ENCODE measurements around the gene HEXIM1.
"Not testable (repeated sequence)": the region's sequence is repeated elsewhere in the genome, so short reads cannot be mapped to it uniquely, and the experiment has no call there.

The HEXIM1 gene

GRCh38 chr17:45114117-45114932 is 34.0 kb upstream of the HEXIM1 start:
- no peak for DNase-seq

GRCh38 chr17:45115015-45115625 is 33.2 kb upstream of the HEXIM1 start:
- no peak for DNase-seq

GRCh38 chr17:45115871-45116270 is 32.4 kb upstream of the HEXIM1 start:
- no peak for DNase-seq

DNA sequence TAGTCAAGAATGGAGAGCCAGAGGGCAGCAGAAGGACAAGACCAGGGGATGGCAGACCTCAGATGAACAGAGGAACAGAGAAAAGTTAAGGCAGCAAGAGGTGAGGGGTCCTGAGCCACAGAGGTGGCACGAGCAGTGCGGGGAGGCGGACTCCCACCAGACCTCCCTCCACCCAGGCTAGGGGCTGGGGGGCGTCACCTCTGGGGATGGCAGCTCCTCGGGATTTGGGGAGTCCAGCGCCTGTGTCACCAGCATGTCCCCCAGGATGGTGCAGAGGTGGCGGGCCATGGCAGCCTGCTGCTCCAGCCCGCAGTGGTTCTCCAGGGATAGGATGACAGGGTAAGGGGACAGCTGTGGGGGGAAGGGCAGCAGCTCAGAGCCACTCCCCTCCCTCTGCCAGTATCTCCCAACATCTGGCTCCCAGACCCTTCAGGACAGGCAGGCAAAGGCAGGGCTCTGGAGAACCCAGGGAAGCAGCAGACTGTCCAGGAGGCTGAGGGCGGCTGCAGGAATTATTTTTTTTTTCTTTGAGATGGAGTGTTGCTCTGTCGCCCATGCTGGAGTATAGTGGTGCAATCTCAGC is 31.8 kb upstream of the HEXIM1 start:
- DNase-seq = no peak

DNA sequence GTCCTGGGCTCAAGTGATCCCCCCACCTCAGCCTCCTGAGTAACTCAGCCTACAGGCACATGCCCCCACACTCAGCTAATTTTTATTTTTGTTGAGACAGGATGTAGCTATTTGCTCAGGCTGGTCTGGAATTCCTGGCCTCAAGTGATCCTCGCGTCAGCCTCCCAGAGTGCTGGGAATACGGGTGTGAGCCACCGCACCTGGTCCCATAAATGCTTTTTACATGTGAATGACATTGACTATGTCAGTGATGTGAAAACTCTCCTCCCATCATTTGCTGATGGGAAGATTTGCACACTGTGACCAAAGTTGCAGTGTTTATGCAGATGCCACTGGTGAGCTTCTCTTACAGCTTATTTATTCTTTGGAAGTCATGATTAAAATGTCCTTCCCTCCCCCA is 30.9 kb upstream of the HEXIM1 start:
- DNase-seq = no peak

DNA sequence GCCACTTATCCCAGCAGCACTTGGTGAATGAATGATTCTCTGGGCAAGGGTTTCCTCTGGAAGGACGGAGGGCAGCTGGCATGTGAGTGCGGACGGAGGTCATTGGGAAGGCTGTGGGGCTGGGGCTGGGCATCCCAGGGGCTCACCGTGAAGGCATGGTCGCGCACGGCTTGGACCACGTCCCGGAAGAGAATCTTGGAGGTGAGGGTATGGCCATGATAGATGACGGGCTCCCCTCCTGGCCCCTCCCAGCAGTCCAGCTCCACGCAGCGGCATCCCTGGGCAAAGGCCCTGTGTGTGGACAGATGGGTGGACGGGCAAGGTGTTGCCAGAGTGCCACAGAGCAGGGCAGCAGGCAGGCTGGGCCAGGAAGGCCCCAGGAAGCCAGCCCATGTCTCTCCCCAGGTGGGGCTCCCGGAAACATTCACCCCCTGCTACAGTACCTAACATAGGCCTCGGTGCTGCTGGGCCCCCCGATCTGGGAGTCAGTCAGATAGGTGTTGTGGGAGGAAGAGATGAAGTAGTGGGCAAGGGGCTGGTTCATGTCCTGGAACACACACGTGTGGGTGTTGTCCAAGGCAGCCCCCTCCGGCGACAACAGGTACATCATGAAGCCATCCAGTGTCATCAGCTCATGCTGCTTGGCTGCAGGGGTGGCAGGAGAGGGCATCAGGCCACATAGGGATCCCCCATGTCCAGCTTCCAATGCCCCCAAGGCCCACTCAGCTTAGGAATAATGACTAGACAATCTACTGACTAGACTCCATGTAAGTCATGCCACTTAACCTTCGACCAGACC is 30.2 kb upstream of the HEXIM1 start:
- no peak for DNase-seq

- DNase-seq = no peak
These were observed 29.6 kb upstream of the HEXIM1 start for GRCh38 chr17:45118691-45119090.

DNA sequence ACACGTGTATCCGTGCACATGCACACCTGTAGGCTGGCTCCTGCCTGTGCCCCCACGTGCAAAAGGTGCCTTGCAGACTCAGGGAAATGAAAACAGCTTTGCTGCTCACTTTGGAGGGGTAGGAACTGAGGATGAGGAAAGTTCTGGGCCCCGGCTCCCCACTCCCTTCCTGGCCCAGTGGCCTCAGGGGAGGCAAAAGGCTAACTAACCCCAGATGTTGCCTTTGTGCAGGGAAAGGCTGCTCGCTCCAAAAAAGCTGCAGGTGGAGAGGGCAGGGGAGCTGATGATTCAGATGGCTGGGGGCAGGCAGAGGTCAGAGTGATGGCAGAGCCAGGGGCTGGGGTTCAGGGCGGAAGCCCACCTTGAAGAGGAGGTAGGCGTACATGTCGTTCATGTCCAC is 28.3 kb upstream of the HEXIM1 start:
- no peak for DNase-seq

- DNase-seq = no peak
These were observed 27.7 kb upstream of the HEXIM1 start for GRCh38 chr17:45120558-45120957.

GRCh38 chr17:45121055-45121454 is 27.2 kb upstream of the HEXIM1 start:
- DNase-seq = no peak

GRCh38 chr17:45123076-45123770 is 25.1 kb upstream of the HEXIM1 start:
- no peak for DNase-seq

DNA sequence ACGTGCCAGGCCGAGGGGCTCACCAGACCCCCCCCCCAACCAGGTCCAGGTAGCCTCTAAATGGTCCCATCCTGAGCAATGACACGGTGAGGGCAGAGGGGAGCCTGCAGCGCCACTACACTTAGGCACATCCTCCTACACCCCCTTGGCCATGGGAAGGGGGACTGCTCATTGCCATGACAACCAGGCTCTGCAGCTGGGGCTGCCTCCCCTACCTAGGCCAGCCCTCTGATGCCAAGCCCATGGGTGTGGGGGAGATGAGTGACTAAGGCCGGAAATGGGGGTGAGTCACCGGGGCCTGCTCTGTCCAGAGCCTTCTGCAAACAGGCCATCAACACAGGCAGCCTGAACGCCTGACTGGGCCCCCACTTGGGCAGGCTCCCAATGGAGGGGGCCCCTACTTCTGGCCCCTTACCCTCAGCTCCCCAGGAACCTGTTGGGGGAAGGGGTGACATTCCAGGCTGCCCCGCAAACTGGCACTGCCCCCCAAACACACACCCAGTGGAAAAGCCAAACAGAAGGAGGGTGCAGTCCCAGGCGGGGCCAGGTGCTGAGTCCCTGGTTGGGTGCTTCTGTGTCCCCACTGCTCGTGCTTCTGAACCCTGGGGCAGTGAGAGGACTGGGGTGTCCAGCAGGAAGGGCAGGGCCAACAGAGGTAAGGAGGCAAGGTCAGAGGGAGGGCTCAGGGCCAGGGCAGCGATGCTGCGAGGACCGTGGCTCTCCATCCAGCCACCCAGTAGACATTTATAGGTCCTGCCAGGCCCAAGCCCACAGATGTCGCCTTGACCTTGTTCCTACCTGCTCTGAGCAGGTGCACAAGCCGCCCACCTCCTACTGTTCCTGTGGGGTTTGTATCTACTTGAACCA is 24.1 kb upstream of the HEXIM1 start:
- DNase-seq = no peak

GRCh38 chr17:45124797-45125122 is 23.5 kb upstream of the HEXIM1 start:
- DNase-seq = not testable (repeated sequence)

DNA sequence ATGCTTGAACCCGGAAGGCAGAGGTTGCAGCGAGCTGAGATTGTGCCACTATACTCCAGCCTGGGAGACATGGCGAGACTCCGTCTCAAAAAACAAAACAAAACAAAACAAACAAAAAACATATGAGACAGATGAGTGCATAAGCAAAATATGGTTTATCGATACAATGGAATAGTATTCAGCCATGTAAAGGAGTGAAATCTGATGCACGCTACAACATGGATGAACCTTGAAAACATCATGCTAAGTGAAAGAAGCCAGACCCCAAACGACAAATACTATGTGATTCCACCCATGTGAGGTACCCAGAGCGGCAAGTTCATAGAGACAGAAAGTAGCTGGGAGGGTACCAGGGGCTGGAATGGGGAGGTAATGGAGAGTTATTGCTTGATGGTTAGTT is 22.8 kb upstream of the HEXIM1 start:
- no peak for DNase-seq

DNA sequence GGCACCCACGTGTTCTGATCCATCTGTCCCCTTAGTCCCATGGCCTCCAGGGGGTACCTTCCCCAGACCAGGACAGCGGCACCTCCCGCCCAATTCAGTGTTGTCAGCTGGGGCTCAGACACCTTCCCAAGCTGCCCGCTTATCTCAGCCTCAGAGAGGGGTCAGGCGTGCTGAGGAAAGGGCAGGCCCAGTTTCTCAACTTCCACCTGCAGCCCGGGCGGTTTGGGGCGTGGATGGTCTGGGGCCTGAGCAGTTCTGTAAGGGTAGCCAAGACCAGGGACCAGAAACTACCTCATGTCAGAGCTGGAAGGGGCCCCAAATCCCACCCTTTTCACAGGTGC is 21.1 kb upstream of the HEXIM1 start:
- no peak for DNase-seq

DNA sequence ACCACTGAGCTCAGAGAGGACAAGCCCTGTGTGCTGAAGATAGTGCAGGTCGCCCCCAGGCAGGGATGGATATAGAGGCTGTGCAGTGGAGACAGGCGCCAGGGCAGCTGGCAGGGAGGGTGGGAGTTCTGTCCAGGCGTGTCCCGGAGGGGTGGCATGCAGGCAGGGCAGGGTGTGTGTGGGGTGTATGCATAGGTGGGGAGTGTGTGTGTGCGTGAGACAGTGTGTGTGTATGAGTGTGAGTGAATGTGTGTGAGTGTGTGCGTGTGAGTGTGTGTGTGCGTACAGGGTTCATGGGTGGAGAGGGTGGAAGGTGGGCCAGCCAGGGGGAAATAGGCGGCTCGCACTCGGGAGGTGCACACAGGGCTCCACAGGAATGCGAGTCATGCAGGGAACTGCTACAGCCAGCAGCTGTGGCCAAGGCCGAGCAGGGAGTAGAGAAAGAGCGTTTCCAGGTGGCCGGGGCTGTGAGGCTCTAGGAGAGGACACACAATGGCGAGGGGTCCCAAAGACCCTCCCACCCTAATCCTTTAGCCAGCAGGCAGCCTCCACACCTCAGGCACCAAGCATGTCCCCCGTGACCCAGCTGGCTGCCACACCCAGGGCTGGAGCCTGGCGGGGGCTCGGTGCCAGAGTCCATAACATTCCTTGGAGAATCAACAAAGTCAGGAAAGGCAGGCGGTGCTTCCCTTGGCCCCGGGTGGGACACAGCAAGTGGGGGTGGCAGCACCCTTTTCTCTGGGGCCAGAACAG is 20.6 kb upstream of the HEXIM1 start:
- no peak for DNase-seq

GRCh38 chr17:45128331-45128730 is 19.9 kb upstream of the HEXIM1 start:
- DNase-seq = no peak

DNA sequence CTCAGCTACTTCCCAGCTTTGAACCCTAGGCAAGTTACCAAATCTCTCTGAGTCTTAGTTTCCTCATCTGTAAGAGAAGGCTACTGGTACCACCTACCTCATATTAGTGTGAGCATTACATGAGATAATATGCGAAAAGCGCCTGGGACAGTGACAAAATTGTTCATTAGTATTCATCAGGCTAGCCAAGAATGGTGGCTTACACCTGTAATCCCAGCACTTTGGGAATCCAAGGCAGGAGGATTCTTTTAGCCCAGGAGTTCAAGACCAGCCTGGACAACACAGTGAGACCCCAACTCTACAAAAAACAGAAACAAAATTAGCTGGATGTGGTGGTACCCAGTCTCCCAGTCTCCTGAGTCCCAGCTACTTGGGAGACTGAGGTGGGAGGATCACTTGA is 19.3 kb upstream of the HEXIM1 start:
- DNase-seq = no peak

- DNase-seq = no peak
These were observed 18.8 kb upstream of the HEXIM1 start for GRCh38 chr17:45129426-45129939.

- DNase-seq = no peak
These were observed 18.2 kb upstream of the HEXIM1 start for GRCh38 chr17:45129940-45130680.
